Measurements from ENCODE around the gene TRIO. TPM values are rescaled to one million over a fixed set of nuclear protein-coding genes. Genes with fewer than 3 reads are reported as not detected.

Gene TRIO
- total and polyA plus RNA-seq, 10 of the 15 experiments (the other 5 are each of a cell fraction or from before 2014, with no cell fraction given), result 5.1 to 96.4 (median 44.6) TPM

- Histone ChIP-seq H2AFZ (ENCODE audit: control insufficient read depth, low read depth, low read length) (no peak overlapping the region), H3K9me3 (replicated peaks; ENCODE audit: control insufficient read depth, insufficient read depth, low read length) (no peaks in the 10 kb centered on the region), H3K27ac (ENCODE audit: control insufficient read depth, insufficient read depth) (no peak overlapping the region), H3K4me2 (ENCODE audit: control insufficient read depth, insufficient read depth) (no peak overlapping the region), H4K20me1 (ENCODE audit: control insufficient read depth, insufficient read depth) (no peaks in the 10 kb centered on the region), H3K36me3 (ENCODE audit: control insufficient read depth in 2 of 2, insufficient read depth in 2 of 2, low read length in 1 of 2) (no peaks in the 10 kb centered on the region), H3K4me1 (ENCODE audit: control insufficient read depth, insufficient read depth, low read length) (peaks cover 7% of the 10 kb centered on the region), H3K27me3 (replicated peaks in 1 of 2; ENCODE audit: control insufficient read depth in 2 of 2, insufficient read depth in 2 of 2, low read length in 1 of 2) (no peaks in the 10 kb centered on the region), H3K9ac (ENCODE audit: control insufficient read depth, insufficient read depth, low read length) (no peak overlapping the region), H3K79me2 (ENCODE audit: control insufficient read depth, insufficient read depth, low read length) (no peaks in the 10 kb centered on the region), H3K4me3 (no peak overlapping the region)
- ATAC-seq, result no peak
- DNase-seq (ENCODE audit: low read depth, low spot score), result no peak
- ChIA-PET SMC1A (ENCODE audit: uncharacterized antibody, unreplicated experiment) (no interaction called here), CTCF (interaction anchor here (1.7 kb wide), 1 partner anchor 30 kb away, joined by 3 read pairs; no protein-coding TSS in a partner anchor), POLR2A (no interaction called here), RAD21 (ENCODE audit: unreplicated experiment) (no interaction called here)
- FAIRE-seq, result no peak
- intact Hi-C loops (cut with micrococcal nuclease; ENCODE audit: unreplicated experiment) (no loop called here), in situ Hi-C loops (cut with MboI) (no loop called here)
- WGBS (ENCODE audit: insufficient coverage, insufficient replicate concordance, low lambda C conversion rate, missing lambda C conversion rate), result 65% methylated on average over 4 of the region's 4 CpGs
- no TSS peak for BruUV-seq (replicated peaks)
- TF ChIP-seq SIX5 (IDR thresholded peaks at IDR 0.05; ENCODE audit: low read depth, low read length, severe bottlenecking), result no peak
- no peak for TF ChIP-seq CREM (IDR thresholded peaks at IDR 0.05; ENCODE audit: low read depth)
- no peak for TF ChIP-seq PML (IDR thresholded peaks at IDR 0.05; ENCODE audit: low read length)
- no peak for TF ChIP-seq ZNF207 (IDR thresholded peaks at IDR 0.05; ENCODE audit: borderline replicate concordance)
- no peak for TF ChIP-seq CBFB (IDR thresholded peaks at IDR 0.05; ENCODE audit: low read depth)
- no peak for TF ChIP-seq NRF1 (conservative IDR thresholded peaks at IDR 0.05; ENCODE audit: low read depth, low read length)
- no peak for TF ChIP-seq ZNF384 (IDR thresholded peaks at IDR 0.05; ENCODE audit: borderline replicate concordance, low read depth, low read length)
- TF ChIP-seq HDAC6 (IDR thresholded peaks at IDR 0.05; ENCODE audit: unreplicated experiment), result no peak
- TF ChIP-seq RELB (IDR thresholded peaks at IDR 0.05; ENCODE audit: low read depth), result no peak
These were observed 382.3 kb downstream of the TRIO start for GRCh38 chr5:14525397-14525796.
